Measurements from ENCODE around the gene PAX7.
A peak's percentile ranks its signal among the peaks of the same experiment; 100 is the strongest.
"Not testable (repeated sequence)": the region's sequence is repeated elsewhere in the genome, so short reads cannot be mapped to it uniquely, and the experiment has no call there.

The PAX7 gene

GRCh38 chr1:18630511-18631495 lies at the start of gene PAX7:
TSS of gene PAX7 (plus strand) at chr1:18630846. CDS start at chr1:18631604, 758 bp downstream.
- Mint-ChIP-seq H3K4me3 (no peak within 1 kb of the TSS), H3K4me1 (ENCODE audit: low read depth) (peaks cover 7% of the 10 kb centered on the region), H3K36me3 (ENCODE audit: low read depth) (peaks cover 9% of the 10 kb centered on the region)

DNA sequence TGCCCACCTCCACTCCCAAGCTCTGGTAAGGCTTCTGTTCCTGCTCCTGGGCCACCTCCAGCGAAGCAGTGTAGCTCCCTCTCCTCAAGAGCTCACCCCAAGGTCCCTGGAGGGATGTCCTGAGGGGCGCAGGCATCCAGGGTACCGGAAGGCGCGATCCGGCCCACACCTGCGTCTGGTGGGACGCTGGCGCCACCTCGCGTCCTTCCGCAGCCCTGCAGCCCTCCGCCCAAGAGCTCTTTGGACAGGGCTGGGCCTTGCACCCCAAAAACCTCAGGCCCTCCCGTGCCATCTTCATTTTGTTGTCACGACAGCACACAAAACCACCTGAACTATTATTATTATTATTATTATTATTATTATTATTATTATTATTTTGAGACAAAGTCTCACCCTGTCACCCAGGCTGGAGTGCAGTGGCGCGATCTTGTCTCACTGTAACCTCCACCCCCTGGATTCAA lies 49.2 kb upstream of the PAX7 start:
- H3K27me3 Mint-ChIP-seq (ENCODE audit: low read depth) = peaks cover 4% of the 10 kb centered on the region
- no peaks in the 10 kb centered on the region for H3K4me1 Mint-ChIP-seq (ENCODE audit: low read depth)
- no peak overlapping the region for H3K27ac Mint-ChIP-seq
- H3K4me3 Mint-ChIP-seq = no peak overlapping the region
- H3K9me3 Mint-ChIP-seq = no peaks in the 10 kb centered on the region
- no peaks in the 10 kb centered on the region for H3K36me3 Mint-ChIP-seq (ENCODE audit: low read depth)

More at GRCh38 chr1:18630511-18631495, at the start of gene PAX7:
- Mint-ChIP-seq H3K27ac (peak within 1 kb of the TSS; percentile 77), H3K9me3 (no peaks in the 10 kb centered on the region), H3K27me3 (ENCODE audit: low read depth) (peaks cover 97% of the 10 kb centered on the region)

GRCh38 chr1:18582890-18583289 lies 47.8 kb upstream of the PAX7 start:
- no peak overlapping the region for H3K27ac Mint-ChIP-seq
- no peak overlapping the region for H3K4me3 Mint-ChIP-seq
- no peaks in the 10 kb centered on the region for H3K36me3 Mint-ChIP-seq (ENCODE audit: low read depth)
- H3K4me1 Mint-ChIP-seq (ENCODE audit: low read depth) = no peaks in the 10 kb centered on the region
- no peaks in the 10 kb centered on the region for H3K27me3 Mint-ChIP-seq (ENCODE audit: low read depth)
- H3K9me3 Mint-ChIP-seq = no peaks in the 10 kb centered on the region

GRCh38 chr1:18583326-18583941 lies 47.2 kb upstream of the PAX7 start:
- no peaks in the 10 kb centered on the region for H3K9me3 Mint-ChIP-seq
- H3K27ac Mint-ChIP-seq = no peak overlapping the region
- no peak overlapping the region for H3K4me3 Mint-ChIP-seq
- H3K4me1 Mint-ChIP-seq (ENCODE audit: low read depth) = no peaks in the 10 kb centered on the region
- H3K36me3 Mint-ChIP-seq (ENCODE audit: low read depth) = no peaks in the 10 kb centered on the region
- H3K27me3 Mint-ChIP-seq (ENCODE audit: low read depth) = no peaks in the 10 kb centered on the region

- H3K4me3 Mint-ChIP-seq; H3K27ac Mint-ChIP-seq; H3K27me3 Mint-ChIP-seq (ENCODE audit: low read depth); H3K9me3 Mint-ChIP-seq; H3K4me1 Mint-ChIP-seq (ENCODE audit: low read depth); H3K36me3 Mint-ChIP-seq (ENCODE audit: low read depth): not testable (repeated sequence)
These were observed 44.6 kb upstream of the PAX7 start for GRCh38 chr1:18586016-18586415.

DNA sequence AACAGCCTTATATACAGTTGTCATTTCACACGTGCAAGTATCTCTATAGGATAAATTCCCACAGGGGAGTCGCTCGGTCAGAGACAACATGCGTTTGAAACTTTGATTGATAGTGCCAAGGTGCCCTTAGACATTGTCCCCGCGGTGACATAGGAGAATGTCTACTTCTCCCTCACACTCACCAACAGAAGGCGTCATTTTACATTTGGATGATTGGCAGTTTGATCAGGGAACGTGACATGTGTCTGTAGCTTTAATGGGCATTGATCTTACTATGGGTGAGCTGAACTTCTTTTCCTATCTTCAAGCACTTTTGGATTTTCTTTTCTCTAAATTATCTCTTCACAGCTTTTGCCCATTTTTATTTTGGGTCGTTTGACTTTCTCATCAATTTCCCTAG lies 42.6 kb upstream of the PAX7 start:
- Mint-ChIP-seq H3K4me1 (ENCODE audit: low read depth) (no peaks in the 10 kb centered on the region), H3K27me3 (ENCODE audit: low read depth) (peaks cover 6% of the 10 kb centered on the region), H3K27ac (no peak overlapping the region), H3K4me3 (no peak overlapping the region), H3K9me3 (no peaks in the 10 kb centered on the region), H3K36me3 (ENCODE audit: low read depth) (no peaks in the 10 kb centered on the region)

GRCh38 chr1:18592368-18592767 lies 38.3 kb upstream of the PAX7 start:
- no peaks in the 10 kb centered on the region for H3K36me3 Mint-ChIP-seq (ENCODE audit: low read depth)
- H3K4me1 Mint-ChIP-seq (ENCODE audit: low read depth) = no peaks in the 10 kb centered on the region
- H3K4me3 Mint-ChIP-seq = no peak overlapping the region
- H3K27me3 Mint-ChIP-seq (ENCODE audit: low read depth) = peaks cover 12% of the 10 kb centered on the region
- H3K27ac Mint-ChIP-seq = no peak overlapping the region
- H3K9me3 Mint-ChIP-seq = no peaks in the 10 kb centered on the region

GRCh38 chr1:18597160-18598042 lies 33.2 kb upstream of the PAX7 start:
- no peaks in the 10 kb centered on the region for H3K36me3 Mint-ChIP-seq (ENCODE audit: low read depth)
- no peaks in the 10 kb centered on the region for H3K4me1 Mint-ChIP-seq (ENCODE audit: low read depth)
- H3K27ac Mint-ChIP-seq = no peak overlapping the region
- H3K9me3 Mint-ChIP-seq = no peaks in the 10 kb centered on the region
- H3K4me3 Mint-ChIP-seq = no peak overlapping the region
- peaks cover 22% of the 10 kb centered on the region for H3K27me3 Mint-ChIP-seq (ENCODE audit: low read depth)

- H3K27ac Mint-ChIP-seq = no peak overlapping the region
- no peak overlapping the region for H3K4me3 Mint-ChIP-seq
- peaks cover 12% of the 10 kb centered on the region for H3K27me3 Mint-ChIP-seq (ENCODE audit: low read depth)
- no peaks in the 10 kb centered on the region for H3K4me1 Mint-ChIP-seq (ENCODE audit: low read depth)
- no peaks in the 10 kb centered on the region for H3K36me3 Mint-ChIP-seq (ENCODE audit: low read depth)
- H3K9me3 Mint-ChIP-seq = no peaks in the 10 kb centered on the region
These were observed 31.6 kb upstream of the PAX7 start for GRCh38 chr1:18599086-18599485.

DNA sequence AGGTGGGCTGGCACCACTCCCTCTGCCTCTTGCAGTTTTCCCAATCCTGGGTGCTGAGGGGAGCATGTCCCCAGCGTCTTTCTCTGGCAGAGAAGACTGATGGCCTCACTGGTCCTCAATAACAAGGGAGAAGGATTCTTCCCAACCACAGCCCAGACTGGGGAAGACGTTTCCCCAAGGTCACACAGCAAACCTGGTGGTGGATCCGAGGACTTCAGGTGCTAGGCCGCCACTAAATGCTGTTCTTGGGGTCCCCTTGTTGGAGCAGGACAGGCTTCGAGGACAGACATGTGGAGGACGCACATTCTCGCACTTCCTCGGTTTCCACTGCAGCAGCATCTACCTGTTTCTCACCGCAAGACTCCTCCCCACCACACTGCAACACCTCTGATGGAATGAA lies 30.9 kb upstream of the PAX7 start:
- H3K27ac Mint-ChIP-seq = no peak overlapping the region
- H3K9me3 Mint-ChIP-seq = no peaks in the 10 kb centered on the region
- no peaks in the 10 kb centered on the region for H3K4me1 Mint-ChIP-seq (ENCODE audit: low read depth)
- H3K27me3 Mint-ChIP-seq (ENCODE audit: low read depth) = peaks cover 12% of the 10 kb centered on the region
- H3K4me3 Mint-ChIP-seq = no peak overlapping the region
- no peaks in the 10 kb centered on the region for H3K36me3 Mint-ChIP-seq (ENCODE audit: low read depth)

GRCh38 chr1:18602533-18603211 lies 28.0 kb upstream of the PAX7 start:
- Mint-ChIP-seq H3K27ac (no peak overlapping the region), H3K27me3 (ENCODE audit: low read depth) (peaks cover 9% of the 10 kb centered on the region), H3K36me3 (ENCODE audit: low read depth) (no peaks in the 10 kb centered on the region), H3K4me3 (no peak overlapping the region), H3K4me1 (ENCODE audit: low read depth) (no peaks in the 10 kb centered on the region), H3K9me3 (no peaks in the 10 kb centered on the region)

GRCh38 chr1:18603212-18603852 lies 27.3 kb upstream of the PAX7 start:
- Mint-ChIP-seq H3K36me3 (ENCODE audit: low read depth) (no peaks in the 10 kb centered on the region), H3K27ac (no peak overlapping the region), H3K4me3 (no peak overlapping the region), H3K9me3 (no peaks in the 10 kb centered on the region), H3K4me1 (ENCODE audit: low read depth) (no peaks in the 10 kb centered on the region), H3K27me3 (ENCODE audit: low read depth) (peaks cover 7% of the 10 kb centered on the region)

DNA sequence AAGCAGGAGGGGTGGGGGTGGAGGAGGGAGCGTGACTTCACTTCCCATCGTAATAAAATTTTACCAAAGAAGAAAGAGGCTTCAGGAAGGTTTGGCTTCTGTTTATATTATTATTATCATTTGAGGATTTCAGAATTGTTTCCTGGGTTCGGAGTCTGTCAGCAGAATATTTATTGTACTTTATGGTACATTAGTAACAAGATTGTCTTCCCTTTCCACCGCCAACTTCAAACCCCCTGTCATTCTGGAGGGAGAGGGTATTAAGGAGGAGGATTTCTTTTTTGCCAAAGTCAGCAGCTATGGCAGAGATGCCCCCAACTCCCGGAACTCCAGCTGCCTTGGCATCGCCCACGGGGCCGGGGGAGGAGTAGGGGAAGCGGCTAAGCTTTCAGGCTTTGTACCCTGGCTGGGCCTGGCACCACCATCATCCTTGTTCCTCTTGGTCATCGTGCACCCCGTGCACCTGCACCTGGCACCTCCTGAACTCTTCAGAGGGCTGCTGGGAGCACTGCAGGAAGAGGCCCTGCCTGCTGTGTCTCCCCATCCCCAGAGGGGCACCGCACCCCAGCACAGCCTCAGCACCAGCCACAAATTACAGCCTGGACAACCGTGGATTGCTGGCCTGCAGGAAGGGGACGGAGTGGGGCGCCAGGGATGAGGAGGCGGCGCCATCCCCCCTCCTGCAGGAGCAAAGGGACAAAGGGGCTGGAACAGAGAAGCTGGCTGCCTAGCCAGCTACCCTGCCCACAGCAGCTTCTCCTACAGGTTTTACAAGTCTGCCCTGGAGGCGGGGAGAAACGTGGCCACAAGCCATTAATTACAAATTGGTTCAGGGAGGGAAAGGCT lies 24.0 kb upstream of the PAX7 start:
- Mint-ChIP-seq H3K36me3 (ENCODE audit: low read depth) (no peaks in the 10 kb centered on the region), H3K9me3 (no peaks in the 10 kb centered on the region), H3K4me3 (no peak overlapping the region), H3K4me1 (ENCODE audit: low read depth) (no peaks in the 10 kb centered on the region), H3K27me3 (ENCODE audit: low read depth) (peaks cover 2% of the 10 kb centered on the region), H3K27ac (no peak overlapping the region)

All from T-helper 1 cell treated with Interleukin-12 subunit alpha and Interleukin-12 subunit beta and Interleukin-4 antibody, amounts not matched to agents 30 μg/mL and 1 μg/mL, for 36 hours (primary cell).